Endothelial cell of umbilical vein (primary cell): ENCODE results near the gene MACF1. TPM values are rescaled to one million over a fixed set of nuclear protein-coding genes. Genes with fewer than 3 reads are reported as not detected.

Experiments used
- BruUV-seq: library from RNA; stranded (reverse); fragments of 400-500 nt; replicated peaks from 2 replicates; lab custom pipeline; 2021; lab: Mats Ljungman, UMichigan
- CTCF ChIA-PET: fragments of 300-600, 350-600 bp; sonication (Branson Sonifier 250); formaldehyde crosslinking; loops from one replicate; lab custom pipeline; 2021; ENCODE audit warnings: antibody characterized with exemption, inconsistent platforms; lab: Charles Lee
- POLR2A ChIA-PET: fragments of 300-600, 350-600 bp; sonication (Branson Sonifier 250); formaldehyde crosslinking; loops from one replicate; lab custom pipeline; 2021; ENCODE audit warnings: antibody characterized with exemption, inconsistent platforms; lab: Charles Lee
- DNase-seq: peaks from one replicate; pipeline ENCODE4 v3.0.0-alpha.2; 2011; ENCODE audit warnings: low read depth, low spot score
- FAIRE-seq: peaks from 2 replicates; lab custom pipeline; 2011; peaks lifted over from hg19 to GRCh38; lab: Jason Lieb, UNC
- H2AFZ ChIP-seq: 2 replicates; pipeline ENCODE4 v1.6.0; 2012; ENCODE audit warnings: low read depth, low read length, control low read depth, inconsistent platforms
- H3K27ac ChIP-seq: 2 replicates; pipeline ENCODE4 v1.5.1; 2011; ENCODE audit warnings: low read depth, mild to moderate bottlenecking, control low read depth, low read length, moderate library complexity; ENCODE audit not compliant: insufficient read depth
- H3K27me3 ChIP-seq, 2 experiments: 2 replicates each; pipeline versions ENCODE4 v1.6.0 to v1.6.1; 2011; ENCODE audit warnings: low read length in 2 of 2, mixed read lengths in 1 of 2; ENCODE audit not compliant: control insufficient read depth in 2 of 2, insufficient read depth in 2 of 2
- H3K36me3 ChIP-seq, 2 experiments: 2 replicates in 1 of 2; 3 replicates in 1 of 2; pipeline ENCODE4 v1.5.1; 2011; ENCODE audit warnings: low read length in 2 of 2, mild to moderate bottlenecking in 1 of 2, moderate library complexity in 1 of 2; ENCODE audit not compliant: control insufficient read depth in 2 of 2, insufficient read depth in 2 of 2; ENCODE audit errors: extremely low read depth in 1 of 2
- H3K4me1 ChIP-seq: 3 replicates; pipeline ENCODE4 v1.5.1; 2011; ENCODE audit warnings: mild to moderate bottlenecking, low read length; ENCODE audit not compliant: control insufficient read depth, insufficient read depth; ENCODE audit errors: extremely low read depth
- H3K4me2 ChIP-seq: 2 replicates; pipeline ENCODE4 v1.6.1; 2011; ENCODE audit warnings: low read length, control low read depth, mixed read lengths; ENCODE audit not compliant: insufficient read depth
- H3K4me3 ChIP-seq, 3 experiments: fragments of 200-600 bp in 1 of 3; sonication (generic), shearing (Covaris generic) in 1 of 3; replicated peaks in 1 of 3; 2 replicates each; pipeline ENCODE4 v1.5.1; 2011 to 2016; ENCODE audit warnings: control low read depth in 3 of 3, low read length in 3 of 3, mild to moderate bottlenecking in 2 of 3, inconsistent platforms in 1 of 3, low read depth in 1 of 3, moderate library complexity in 1 of 3; ENCODE audit not compliant: insufficient read depth in 1 of 3
- H3K79me2 ChIP-seq: 2 replicates; pipeline ENCODE4 v1.6.0; 2012; ENCODE audit warnings: low read length, inconsistent platforms; ENCODE audit not compliant: control insufficient read depth, insufficient read depth
- H3K9ac ChIP-seq: replicated peaks from 2 replicates; pipeline ENCODE3; 2011; ENCODE audit warnings: low read length, control low read depth; ENCODE audit not compliant: insufficient read depth; ENCODE audit errors: extremely low read depth
- H3K9me1 ChIP-seq: replicated peaks from 3 replicates; pipeline ENCODE4 v1.6.0; 2011; ENCODE audit warnings: mild to moderate bottlenecking, low read length; ENCODE audit not compliant: control insufficient read depth, insufficient read depth; ENCODE audit errors: extremely low read depth
- H3K9me3 ChIP-seq: replicated peaks from 2 replicates; pipeline ENCODE4 v1.5.1; 2012; ENCODE audit warnings: low read length, inconsistent platforms; ENCODE audit not compliant: control insufficient read depth, insufficient read depth
- H4K20me1 ChIP-seq: replicated peaks from 2 replicates; pipeline ENCODE3; 2011; ENCODE audit warnings: mild to moderate bottlenecking, low read length; ENCODE audit not compliant: control insufficient read depth, insufficient read depth; ENCODE audit errors: extremely low read depth
- CTCF ChIP-seq, 2 donors: IDR thresholded peaks; 1 replicate in 1 of 2; 2 replicates in 1 of 2; pipeline ENCODE4 v1.5.1; 2011; ENCODE audit warnings: low read length in 2 of 2, mild to moderate bottlenecking in 2 of 2, moderate library complexity in 2 of 2, control low read depth in 1 of 2, inconsistent platforms in 1 of 2, low read depth in 1 of 2; ENCODE audit not compliant: insufficient read depth in 1 of 2; ENCODE audit errors: extremely low read depth in 1 of 2
- EZH2 ChIP-seq: IDR thresholded peaks from 2 replicates; pipeline ENCODE4 v1.6.1; 2012; ENCODE audit warnings: borderline replicate concordance, low read depth, mild to moderate bottlenecking, moderate library complexity, low read length, inconsistent platforms; ENCODE audit not compliant: severe bottlenecking
- FOS ChIP-seq: IDR thresholded peaks from 2 replicates; pipeline ENCODE4 v1.6.1; 2011; ENCODE audit warnings: mild to moderate bottlenecking, low read length, moderate library complexity, borderline replicate concordance; ENCODE audit not compliant: insufficient read depth
- GATA2 ChIP-seq: IDR thresholded peaks from 2 replicates; pipeline ENCODE4 v1.7.0; 2011; ENCODE audit warnings: low read depth, mild to moderate bottlenecking, moderate library complexity, mixed read lengths, low read length; ENCODE audit not compliant: insufficient read length, insufficient read depth
- JUN ChIP-seq: IDR thresholded peaks from 2 replicates; pipeline ENCODE4 v1.6.1; 2011; ENCODE audit warnings: borderline replicate concordance, low read depth; ENCODE audit not compliant: insufficient read length, insufficient read depth
- MAX ChIP-seq: IDR thresholded peaks from 2 replicates; pipeline ENCODE4 v1.6.1; 2011; ENCODE audit not compliant: insufficient read depth, insufficient read length
- MYC ChIP-seq: IDR thresholded peaks from one replicate; pipeline ENCODE4 v1.6.1; 2011; ENCODE audit warnings: mild to moderate bottlenecking, low read depth, low read length
- POLR2A ChIP-seq: IDR thresholded peaks from 2 replicates; pipeline ENCODE4 v1.6.1; 2012; ENCODE audit warnings: low read depth, mild to moderate bottlenecking, control low read depth, low read length
- POLR2AphosphoS5 ChIP-seq: IDR thresholded peaks from 2 replicates; pipeline ENCODE4 v1.6.1; 2012; ENCODE audit warnings: low read depth, mild to moderate bottlenecking, control low read depth, low read length, moderate library complexity; ENCODE audit not compliant: insufficient read depth
- dilution Hi-C: fragments of 300-500 bp; cut with MboI; formaldehyde crosslinking; loops from one replicate; pipeline ENCODE4 v1.15.0; 2019; ENCODE audit warnings: low sequenced_read_pairs; ENCODE audit not compliant: extremely low pct_ligation_motif_present
- intact Hi-C: fragments of 100-400 bp; cut with micrococcal nuclease; formaldehyde crosslinking; loops from one replicate; pipeline ENCODE4 v1.10.0; 2022
- polyA plus RNA-seq, 4 experiments: library from polyadenylated mRNA; depleted of rRNA in 3 of 4; stranded (reverse) in 3 of 4; unstranded in 1 of 4; fragments of >200 nt; gene quantifications; 2 replicates each; pipeline versions ENCODE4 v1.2.1 to v1.2.3, GENCODE V29; 2011 to 2012; ENCODE audit warnings: missing spikeins in 1 of 4
- total RNA-seq: library from RNA; stranded (reverse); gene quantifications from 2 replicates; pipeline ENCODE4 v1.2.3, GENCODE V29; 2021

Gene MACF1
- total and polyA plus RNA-seq, 2 donors (not counting 3 experiments of a cell fraction or from before 2014, with no cell fraction given) = 122 to 587 TPM

- TF ChIP-seq POLR2A (no peak), FOS (no peak), JUN (no peak), MAX (no peak), EZH2 (no peak), CTCF (IDR thresholded peaks at IDR 0.05; ENCODE audit: extremely low read depth in 1 of 2, insufficient read depth in 1 of 2, low read depth in 1 of 2, low read length in 2 of 2) (no peak), POLR2AphosphoS5 (no peak), GATA2 (no peak), MYC (no peak)
- Histone ChIP-seq H4K20me1 (peaks cover 2% of the 10 kb centered on the region), H3K36me3 (peaks cover 0 to 2% of the 10 kb centered on the region in 2 experiments), H3K27ac (no peak overlapping the region), H3K4me3 (no peak overlapping the region), H3K9me1 (no peaks in the 10 kb centered on the region), H3K9me3 (no peaks in the 10 kb centered on the region), H3K9ac (no peak overlapping the region), H3K4me1 (peaks cover 47% of the 10 kb centered on the region), H3K27me3 (no peaks in the 10 kb centered on the region), H3K79me2 (peaks cover 96% of the 10 kb centered on the region), H3K4me2 (no peak overlapping the region), H2AFZ (no peak overlapping the region)
- DNase-seq (no peak), FAIRE-seq (no peak)
- dilution Hi-C loops (no loop called here), intact Hi-C loops (no loop called here)
- CTCF ChIA-PET = interaction anchor here (0.9 to 2.8 kb wide), 9 partner anchors 12 to 94 kb away, joined by 3 to 18 read pairs (median 4); no protein-coding TSS in a partner anchor
- POLR2A ChIA-PET = interaction anchor here (1.1 kb wide), 1 partner anchor 9 kb away, joined by 3 read pairs; no protein-coding TSS in a partner anchor
- BruUV-seq = no TSS peak
Observed at GRCh38 chr1:39164256-39164655, 40.2 kb upstream of the MACF1 start.
